Activated CD8-positive, alpha-beta memory T cell treated with anti-CD3 and anti-CD28 coated beads for 36 hours (primary cell): ENCODE data around the gene CIB1. TPM values are rescaled to one million over a fixed set of nuclear protein-coding genes. Genes with fewer than 3 reads are reported as not detected.

Source experiments
- CTCF ChIA-PET: fragments of 350-600 bp; sonication (Branson Sonifier 250); formaldehyde crosslinking; loops from one replicate; lab custom pipeline; 2021; ENCODE audit warnings: antibody characterized with exemption; lab: Charles Lee
- POLR2A ChIA-PET: fragments of 350-600 bp; sonication (Branson Sonifier 250); formaldehyde crosslinking; loops from one replicate; lab custom pipeline; 2021; ENCODE audit warnings: antibody characterized with exemption; lab: Charles Lee
- total RNA-seq, 2 experiments: library from RNA; stranded (reverse); gene quantifications; one replicate each; pipeline ENCODE4 v1.2.3, GENCODE V29; 2021

Gene CIB1
- total RNA-seq, 2 experiments from 2014 or later, result 171 TPM

GRCh38 chr15:90225504-90226234, 8.1 kb downstream of the CIB1 start:
- CTCF ChIA-PET, result interaction anchor here (0.6 kb wide), 1 partner anchor 104 kb away, joined by 4 read pairs; no protein-coding TSS in a partner anchor
- POLR2A ChIA-PET, result no interaction called here

DNA sequence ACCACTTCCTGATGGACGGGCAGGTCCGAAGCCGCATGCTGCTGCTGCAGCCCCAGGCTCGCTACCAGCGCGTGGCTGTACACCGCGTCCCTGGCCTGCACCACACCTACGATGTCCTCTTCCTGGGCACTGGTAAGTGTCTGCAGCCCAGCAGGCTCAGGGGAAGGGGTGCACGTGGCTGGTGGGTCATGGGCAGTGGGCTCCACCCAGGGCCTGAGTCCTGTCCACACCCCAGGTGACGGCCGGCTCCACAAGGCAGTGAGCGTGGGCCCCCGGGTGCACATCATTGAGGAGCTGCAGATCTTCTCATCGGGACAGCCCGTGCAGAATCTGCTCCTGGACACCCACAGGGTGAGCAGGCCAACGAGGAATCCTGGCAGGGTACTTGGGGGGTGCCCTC, 8.7 kb downstream of the CIB1 start:
- POLR2A ChIA-PET, result no interaction called here
- CTCF ChIA-PET, result no interaction called here

- POLR2A ChIA-PET, result interaction anchor here (0.6 kb wide), 1 partner anchor 29 kb away, joined by 6 read pairs; no protein-coding TSS in a partner anchor
- CTCF ChIA-PET, result interaction anchor here (0.5 to 1.3 kb wide), 3 partner anchors 12 to 15 kb away, joined by 3 read pairs; no protein-coding TSS in a partner anchor
These were observed 10.1 kb downstream of the CIB1 start for GRCh38 chr15:90223441-90224165.

- CTCF ChIA-PET, result interaction anchor here (1.3 kb wide), 1 partner anchor 11 kb away, joined by 3 read pairs; no protein-coding TSS in a partner anchor
- POLR2A ChIA-PET, result no interaction called here
These were observed 11.2 kb downstream of the CIB1 start for GRCh38 chr15:90222547-90222946.

GRCh38 chr15:90221246-90221900, 12.4 kb downstream of the CIB1 start:
- CTCF ChIA-PET, result interaction anchor here (0.7 to 1.6 kb wide), 7 partner anchors 9 to 80 kb away, joined by 3 to 10 read pairs (median 4); partner anchors contain the start of genes CIB1 and GDPGP1
- POLR2A ChIA-PET, result interaction anchor here (0.8 kb wide), 1 partner anchor 10 kb away, joined by 3 read pairs; no protein-coding TSS in a partner anchor

DNA sequence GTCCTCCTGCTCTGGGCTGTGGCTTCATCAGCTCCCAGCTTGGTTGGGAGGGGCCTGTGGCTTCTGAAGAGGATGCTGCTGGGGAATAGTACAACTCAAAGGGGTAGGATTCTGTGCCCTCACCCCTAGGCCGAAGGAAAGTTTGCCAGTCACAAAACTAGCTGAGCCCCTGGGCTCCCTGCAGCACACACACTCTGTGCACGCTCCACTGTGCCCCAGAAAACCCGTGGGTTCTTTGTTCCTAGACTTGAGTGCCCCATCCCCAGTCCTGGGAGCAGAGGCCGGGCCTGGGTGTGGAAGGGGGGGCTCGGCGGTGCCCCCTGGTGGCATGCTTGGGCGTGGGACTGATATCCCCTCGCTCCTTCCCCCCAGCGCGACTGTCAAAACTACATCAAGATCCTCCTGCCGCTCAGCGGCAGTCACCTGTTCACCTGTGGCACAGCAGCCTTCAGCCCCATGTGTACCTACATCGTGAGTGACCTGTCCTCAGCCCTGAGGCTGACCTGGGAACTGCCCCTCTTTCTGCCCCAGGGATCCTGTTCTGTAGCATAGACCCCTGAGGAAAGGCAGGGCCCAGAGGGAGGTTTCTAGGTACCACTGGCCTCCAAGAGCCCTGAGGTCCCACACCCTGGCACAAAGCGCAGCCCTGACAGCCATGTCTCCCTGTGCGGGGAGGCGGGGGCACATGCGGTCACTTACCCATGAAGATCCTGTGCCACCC, 14.2 kb downstream of the CIB1 start:
- POLR2A ChIA-PET, result no interaction called here
- CTCF ChIA-PET, result interaction anchor here (0.6 to 1.4 kb wide), 6 partner anchors 14 to 321 kb away, joined by 3 to 4 read pairs (median 3); no protein-coding TSS in a partner anchor

GRCh38 chr15:90217671-90218394, 15.9 kb downstream of the CIB1 start:
- POLR2A ChIA-PET, result no interaction called here
- CTCF ChIA-PET, result interaction anchor here (1.1 kb wide), 1 partner anchor 112 kb away, joined by 3 read pairs; no protein-coding TSS in a partner anchor

DNA sequence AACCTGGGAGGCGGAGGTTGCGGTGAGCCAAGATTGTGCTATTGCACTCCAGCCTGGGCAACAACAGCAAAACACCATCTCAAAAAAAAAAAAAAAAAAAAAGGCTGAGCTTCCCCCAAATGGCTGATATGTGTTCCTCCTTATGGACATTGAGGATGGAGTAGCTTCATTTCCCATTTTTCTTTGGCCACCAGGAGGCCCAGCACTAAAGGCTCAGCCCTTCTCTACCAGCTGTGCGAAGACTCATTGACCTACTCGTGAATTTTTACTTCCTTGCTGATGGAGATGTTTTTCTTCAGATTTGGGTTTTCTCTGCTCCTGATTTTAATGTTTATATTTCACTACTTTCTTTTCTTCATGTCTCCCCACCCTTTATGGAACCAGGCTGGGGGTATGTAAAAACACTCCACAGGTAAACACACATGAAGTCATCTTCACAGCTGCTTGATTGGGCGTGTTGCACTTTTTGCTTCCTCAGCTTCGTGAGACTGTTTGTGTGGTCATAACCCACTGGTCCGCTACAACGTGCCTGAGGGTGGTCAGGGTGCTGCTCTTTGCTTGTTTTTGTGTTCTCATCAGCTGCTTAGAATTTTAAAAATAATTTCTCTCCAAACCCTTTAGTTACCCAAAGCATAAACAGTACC, 19.1 kb downstream of the CIB1 start:
- CTCF ChIA-PET, result interaction anchor here (0.9 kb wide), 1 partner anchor 72 kb away, joined by 3 read pairs; no protein-coding TSS in a partner anchor
- POLR2A ChIA-PET, result no interaction called here

DNA sequence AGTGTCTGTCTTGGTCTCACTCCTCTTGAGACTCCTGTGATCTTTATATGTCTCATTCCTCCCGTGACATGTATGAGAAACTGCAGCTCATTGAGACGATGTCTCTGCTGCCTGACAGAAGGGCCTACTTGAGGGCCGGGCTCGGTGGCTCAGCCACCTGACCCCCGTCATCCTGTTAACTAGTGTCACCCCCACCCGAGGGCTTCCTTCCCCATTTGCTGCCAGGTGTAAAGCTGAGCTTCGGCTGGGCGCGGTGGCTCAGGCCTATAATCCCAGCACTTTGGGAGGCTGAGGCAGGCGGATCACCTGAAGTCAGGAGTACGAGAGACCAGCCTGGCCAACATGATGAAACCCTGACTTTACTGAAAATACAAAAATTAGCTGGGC, 19.9 kb downstream of the CIB1 start:
- CTCF ChIA-PET, result interaction anchor here (0.6 kb wide), 1 partner anchor 54 kb away, joined by 4 read pairs; no protein-coding TSS in a partner anchor
- POLR2A ChIA-PET, result no interaction called here

DNA sequence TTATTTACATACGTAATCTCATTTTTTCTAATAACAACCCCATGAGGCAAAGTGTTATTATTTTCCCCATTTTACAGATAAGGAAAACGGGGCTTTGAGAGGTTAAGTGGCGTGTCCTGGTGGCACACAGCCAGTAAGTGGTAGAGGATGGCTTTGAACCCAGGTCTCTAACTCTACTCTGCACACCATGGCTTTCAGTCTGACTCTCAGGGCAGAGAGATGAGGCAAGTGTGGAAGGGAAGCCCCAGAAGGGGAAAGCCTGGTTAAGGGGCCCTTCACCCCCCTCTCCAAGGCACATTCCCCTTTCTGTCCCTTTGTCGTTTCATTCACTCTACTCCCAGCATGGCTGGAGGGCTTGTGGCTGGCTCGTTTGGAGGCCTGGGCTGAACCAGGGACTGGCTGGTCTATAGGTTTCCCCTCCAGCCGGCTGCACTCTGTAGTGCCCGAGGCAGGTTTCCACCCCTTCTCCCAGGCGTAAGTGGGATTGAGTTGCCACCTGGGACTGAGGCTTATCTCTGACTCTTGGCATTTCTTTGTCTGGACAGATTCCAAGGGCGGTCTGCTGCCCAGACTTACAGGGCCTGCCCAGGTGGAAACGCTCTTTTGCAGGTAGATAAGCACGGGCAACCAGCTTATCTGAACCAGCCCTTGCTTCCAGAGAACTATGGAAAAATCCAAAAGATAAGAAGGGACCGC, 20.5 kb downstream of the CIB1 start:
- ChIA-PET POLR2A (no interaction called here), CTCF (interaction anchor here (0.6 kb wide), 1 partner anchor 54 kb away, joined by 4 read pairs; no protein-coding TSS in a partner anchor)

DNA sequence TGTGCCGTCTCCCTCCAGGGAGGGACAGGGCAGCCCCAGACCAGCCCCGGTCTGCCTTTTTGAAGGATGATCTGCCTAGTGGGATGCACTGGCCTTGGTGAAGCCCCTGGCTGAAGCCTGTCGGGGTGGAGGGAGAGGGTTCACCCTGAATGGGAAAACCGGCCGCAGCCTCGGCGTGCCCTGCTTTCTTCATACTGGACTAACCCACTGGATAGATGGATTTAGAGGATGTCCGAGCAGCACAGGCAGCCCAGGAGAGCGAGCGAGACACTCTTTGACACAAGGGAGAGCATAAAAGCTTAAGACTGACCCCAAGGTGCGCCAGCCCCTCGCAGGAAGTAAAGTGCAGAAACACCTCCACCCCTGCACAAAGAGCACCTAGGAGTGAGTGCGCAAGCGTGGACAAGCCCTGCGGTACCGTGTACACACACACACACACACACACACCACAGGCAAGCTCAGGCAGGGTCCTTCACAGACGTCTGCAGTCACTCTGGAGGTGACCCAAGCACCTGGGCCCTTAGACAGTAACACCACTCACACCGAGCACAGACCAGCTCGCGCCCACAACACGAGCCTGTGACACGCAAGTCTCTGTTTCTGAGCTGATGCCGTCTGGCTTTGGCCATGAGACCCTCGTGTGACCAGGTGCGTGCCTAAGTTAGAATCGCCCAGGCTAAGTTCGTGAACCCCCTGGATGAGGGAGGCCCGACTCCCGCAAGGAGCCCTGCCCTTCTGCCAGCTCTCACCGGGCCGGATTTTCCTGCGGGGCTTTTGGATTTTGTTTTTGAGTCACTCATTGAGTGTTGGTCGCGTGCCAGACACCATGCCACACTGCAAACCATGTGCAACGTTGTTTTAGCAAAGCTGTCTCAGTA, 21.3 kb downstream of the CIB1 start:
- ChIA-PET CTCF (interaction anchor here (0.7 kb wide), 1 partner anchor 10 kb away, joined by 3 read pairs; no protein-coding TSS in a partner anchor), POLR2A (no interaction called here)

DNA sequence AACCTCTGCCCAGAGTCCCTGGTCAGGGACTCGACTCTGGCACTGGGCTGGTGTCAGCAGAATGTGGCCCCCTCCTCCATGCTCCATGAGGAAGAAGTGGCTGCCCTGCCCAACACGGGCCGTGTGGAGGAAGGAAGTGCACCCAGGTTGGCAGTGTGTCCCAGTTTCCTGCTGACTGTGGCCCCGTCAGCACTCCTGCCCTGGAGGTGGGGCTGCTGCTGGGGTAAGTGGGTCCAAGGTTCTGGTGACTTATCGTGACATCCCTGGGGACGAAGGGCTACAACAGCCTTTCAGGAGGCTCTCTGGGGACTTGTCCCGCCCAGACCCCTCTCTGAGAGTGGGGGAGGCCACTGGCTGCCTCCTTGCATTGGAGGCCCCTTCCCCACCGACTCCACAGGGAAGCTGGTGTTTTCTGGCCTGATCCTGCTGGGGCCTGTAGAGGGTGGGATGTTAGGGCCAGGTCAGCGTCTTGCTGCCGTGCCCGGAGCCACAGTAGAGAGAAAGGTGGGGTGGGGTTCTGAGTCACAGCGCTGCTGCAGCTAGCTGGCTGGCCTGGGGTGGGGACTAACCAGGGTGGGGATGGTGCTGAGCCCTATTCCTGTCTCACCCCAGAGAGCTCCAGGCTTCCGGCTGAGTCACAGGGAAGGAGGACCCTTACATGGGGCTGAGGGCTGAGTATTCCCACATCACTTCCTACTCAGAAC, 22.1 kb downstream of the CIB1 start:
- ChIA-PET POLR2A (no interaction called here), CTCF (interaction anchor here (0.7 kb wide), 1 partner anchor 11 kb away, joined by 3 read pairs; no protein-coding TSS in a partner anchor)

DNA sequence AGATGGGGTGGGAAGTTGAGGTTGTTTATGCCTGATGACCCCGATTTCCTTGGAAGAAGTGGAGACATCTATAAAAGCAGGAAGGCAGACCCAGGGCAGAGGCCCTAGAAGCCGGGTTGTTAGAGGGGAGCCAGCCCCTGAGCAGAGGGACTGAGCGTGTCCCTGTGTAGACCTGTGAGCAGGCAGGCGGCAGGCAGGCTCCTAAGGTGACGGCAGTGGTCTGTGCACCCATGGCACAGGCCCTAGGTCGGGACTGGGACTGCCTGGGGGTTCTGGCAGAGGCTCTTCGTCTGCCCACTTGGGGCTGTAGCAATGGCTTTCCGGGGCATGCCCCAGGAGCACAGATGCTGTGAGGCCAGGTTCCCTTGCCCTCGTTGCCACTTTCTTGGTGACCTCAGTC, 22.7 kb downstream of the CIB1 start:
- POLR2A ChIA-PET, result interaction anchor here (0.7 kb wide), 1 partner anchor 46 kb away, joined by 3 read pairs; no protein-coding TSS in a partner anchor
- CTCF ChIA-PET, result no interaction called here

- CTCF ChIA-PET, result no interaction called here
- POLR2A ChIA-PET, result interaction anchor here (0.7 kb wide), 1 partner anchor 45 kb away, joined by 3 read pairs; no protein-coding TSS in a partner anchor
These were observed 23.1 kb downstream of the CIB1 start for GRCh38 chr15:90210593-90210992.

GRCh38 chr15:90209591-90209990, 24.1 kb downstream of the CIB1 start:
- CTCF ChIA-PET, result no interaction called here
- POLR2A ChIA-PET, result no interaction called here
